Breast epithelium (tissue), 3 donors: ENCODE data around the gene PDCD1LG2.

ENCODE experiments used
- CTCF ChIP-seq, 3 donors: fragments of 450-650 bp; IDR thresholded peaks; one replicate each; pipeline ENCODE4 v1.5.1; 2016 to 2017; ENCODE audit warnings: antibody characterized with exemption in 3 of 3, mild to moderate bottlenecking in 3 of 3, moderate library complexity in 3 of 3
- POLR2A ChIP-seq: fragments of 450-650 bp; IDR thresholded peaks from one replicate; pipeline ENCODE4 v1.6.1; 2016; ENCODE audit warnings: antibody characterized with exemption, mild to moderate bottlenecking, moderate library complexity

GRCh38 chr9:5502553-5502952, 7.8 kb upstream of the PDCD1LG2 start:
- TF ChIP-seq POLR2A: no peak
- no peak for TF ChIP-seq CTCF (IDR thresholded peaks at IDR 0.05)
